ENCODE measurements around the gene COG1.

The COG1 gene

DNA sequence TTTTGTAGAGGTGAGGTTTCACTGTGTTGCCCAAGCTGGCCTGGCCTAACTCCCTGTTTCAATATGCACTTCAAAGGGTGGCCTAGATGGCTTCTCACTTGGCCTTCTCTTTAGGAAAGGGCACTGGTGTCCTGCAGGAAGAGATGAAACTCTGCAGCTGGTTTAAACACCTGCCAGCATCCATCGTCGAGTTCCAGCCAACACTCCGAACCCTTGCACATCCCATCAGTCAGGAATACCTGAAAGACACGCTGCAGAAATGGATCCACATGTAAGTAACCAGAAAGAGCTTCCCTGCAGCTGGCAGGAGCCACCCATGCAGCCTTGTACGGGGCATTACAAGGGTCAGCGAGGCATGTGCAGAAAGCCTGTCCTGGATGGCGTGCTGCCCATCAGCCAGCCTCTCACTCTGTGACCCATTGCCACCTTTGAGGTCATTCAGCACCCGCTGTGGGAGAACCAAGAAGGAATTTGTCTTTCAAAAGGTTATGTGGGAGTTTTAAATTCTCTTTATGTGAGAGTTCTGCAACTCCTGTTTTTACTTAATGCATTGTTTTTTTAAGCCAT is 7.0 kb downstream of the COG1 start:
- no peak for DNase-seq

DNA sequence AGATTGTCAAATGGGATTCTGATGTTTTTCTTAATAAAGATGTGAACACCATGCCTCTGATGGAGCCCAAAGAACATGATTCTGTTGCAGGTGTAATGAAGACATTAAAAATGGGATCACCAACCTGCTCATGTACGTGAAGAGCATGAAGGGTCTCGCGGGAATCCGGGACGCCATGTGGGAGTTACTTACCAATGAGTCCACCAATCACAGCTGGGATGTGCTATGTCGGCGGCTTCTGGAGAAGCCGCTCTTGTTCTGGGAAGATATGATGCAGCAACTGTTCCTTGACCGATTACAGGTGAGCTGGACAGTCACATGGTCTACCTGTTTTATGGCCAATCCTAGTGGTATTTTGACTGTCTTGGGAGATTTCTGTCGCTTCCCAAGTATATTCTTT is 7.6 kb downstream of the COG1 start:
- no peak for DNase-seq

DNA sequence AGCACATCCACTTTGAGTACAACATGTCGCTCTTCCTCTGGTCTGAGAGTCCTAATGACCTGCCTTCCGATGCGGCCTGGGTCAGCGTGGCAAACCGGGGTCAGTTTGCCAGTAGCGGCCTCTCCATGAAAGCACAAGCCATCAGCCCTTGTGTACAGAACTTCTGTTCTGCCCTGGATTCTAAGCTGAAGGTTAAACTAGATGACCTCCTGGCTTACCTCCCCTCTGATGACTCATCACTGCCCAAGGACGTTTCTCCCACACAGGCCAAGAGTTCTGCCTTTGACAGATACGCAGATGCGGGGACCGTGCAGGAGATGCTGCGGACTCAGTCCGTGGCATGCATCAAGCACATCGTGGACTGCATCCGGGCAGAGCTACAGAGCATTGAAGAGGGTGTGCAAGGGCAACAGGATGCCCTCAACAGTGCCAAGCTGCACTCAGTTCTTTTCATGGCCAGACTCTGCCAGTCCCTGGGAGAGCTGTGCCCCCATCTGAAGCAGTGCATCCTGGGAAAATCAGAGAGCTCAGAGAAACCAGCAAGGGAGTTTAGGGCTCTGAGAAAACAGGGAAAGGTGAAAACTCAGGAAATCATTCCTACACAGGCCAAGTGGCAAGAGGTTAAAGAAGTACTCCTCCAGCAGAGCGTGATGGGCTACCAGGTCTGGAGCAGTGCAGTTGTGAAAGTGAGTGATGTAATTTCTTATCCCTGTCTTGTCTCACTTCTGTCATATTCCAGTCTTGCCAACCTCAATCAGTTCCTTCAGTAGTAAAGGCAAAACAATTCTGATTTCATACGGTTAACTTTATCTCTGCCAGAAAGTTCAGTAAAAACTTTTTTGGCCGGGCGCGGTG is 8.6 kb downstream of the COG1 start:
- no peak for DNase-seq

DNA sequence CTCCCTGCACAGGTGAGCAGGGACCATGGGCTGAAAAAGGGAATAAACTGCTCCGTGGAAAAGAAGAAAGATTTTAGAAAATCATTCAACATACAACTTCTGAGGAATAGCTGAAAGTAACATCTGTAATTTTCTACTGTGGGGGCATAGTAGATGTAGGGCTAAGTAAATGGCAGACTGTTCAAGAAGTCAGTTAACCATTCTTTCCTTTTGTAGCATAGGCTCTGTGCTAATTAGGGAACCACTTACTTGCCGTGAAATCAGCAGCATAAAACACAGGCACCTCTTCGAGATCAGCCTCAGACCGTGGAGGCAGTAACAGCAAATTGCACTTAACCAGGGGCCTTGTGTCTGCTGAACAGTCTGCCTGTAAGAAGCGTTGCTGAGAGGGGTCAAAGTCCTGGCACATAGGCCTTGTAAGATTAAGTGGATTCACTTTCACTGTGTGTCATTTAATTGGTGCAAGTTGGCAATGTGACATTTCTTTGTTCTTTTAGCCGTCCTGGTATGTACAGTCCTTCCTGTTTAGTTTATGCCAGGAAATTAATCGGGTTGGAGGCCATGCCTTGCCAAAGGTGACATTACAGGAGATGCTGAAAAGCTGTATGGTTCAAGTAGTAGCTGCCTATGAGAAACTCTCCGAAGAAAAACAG is 10.4 kb downstream of the COG1 start:
- DNase-seq = no peak

DNA sequence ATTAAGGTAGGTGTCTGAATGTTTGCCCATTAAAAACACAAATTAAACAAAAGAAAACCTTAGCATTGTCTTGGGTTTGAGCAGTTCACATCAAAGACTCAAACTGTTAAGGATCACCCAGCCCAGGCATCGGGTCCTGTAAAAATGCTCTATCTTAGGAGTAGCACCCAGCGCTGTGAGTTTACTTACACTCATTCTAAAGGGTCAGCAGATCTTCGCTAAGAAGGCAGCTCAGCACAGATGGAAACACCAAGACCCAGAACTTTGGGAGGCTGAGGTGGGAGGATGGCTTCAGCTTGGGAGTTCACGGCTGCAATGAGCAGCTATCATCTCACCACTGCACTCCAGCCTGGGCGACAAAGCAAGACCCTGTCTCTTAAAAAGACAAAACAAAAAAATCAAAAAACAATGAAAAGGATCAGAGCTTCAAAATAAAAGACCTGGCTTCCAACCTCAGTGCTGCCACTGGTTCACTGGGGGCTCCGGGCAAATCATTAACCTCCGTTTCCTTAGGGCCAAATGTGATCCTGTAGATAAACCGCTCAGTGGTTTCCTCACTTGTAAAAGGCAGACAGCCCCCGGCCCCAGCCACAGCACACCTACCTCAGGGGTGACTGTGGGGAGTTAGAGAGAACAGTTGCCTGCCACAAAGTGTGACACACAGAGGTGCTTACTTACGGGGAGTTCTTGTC is 11.1 kb downstream of the COG1 start:
- DNase-seq = no peak

DNA sequence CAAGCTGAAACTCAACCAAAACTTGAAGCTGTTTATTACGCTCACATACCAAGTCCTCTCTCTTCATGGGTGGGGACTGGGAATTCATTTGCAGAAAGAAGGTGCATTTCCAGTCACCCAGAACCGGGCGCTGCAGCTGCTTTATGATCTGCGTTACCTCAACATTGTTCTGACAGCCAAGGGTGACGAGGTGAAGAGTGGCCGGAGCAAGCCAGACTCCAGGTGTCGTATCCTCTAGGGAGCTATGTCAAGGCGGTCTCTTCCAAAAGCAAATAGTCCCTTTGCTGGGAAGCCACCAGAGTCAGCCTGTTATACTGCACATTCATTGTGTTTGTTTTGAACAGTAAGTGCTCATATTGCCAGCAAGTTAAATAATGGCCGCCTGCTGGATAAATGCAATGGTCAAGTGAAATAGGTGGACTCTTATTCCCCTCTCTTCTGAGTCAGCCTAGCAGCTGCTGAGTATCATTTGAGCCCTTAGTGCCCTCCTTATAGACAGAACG is 12.7 kb downstream of the COG1 start:
- DNase-seq = no peak

DNA sequence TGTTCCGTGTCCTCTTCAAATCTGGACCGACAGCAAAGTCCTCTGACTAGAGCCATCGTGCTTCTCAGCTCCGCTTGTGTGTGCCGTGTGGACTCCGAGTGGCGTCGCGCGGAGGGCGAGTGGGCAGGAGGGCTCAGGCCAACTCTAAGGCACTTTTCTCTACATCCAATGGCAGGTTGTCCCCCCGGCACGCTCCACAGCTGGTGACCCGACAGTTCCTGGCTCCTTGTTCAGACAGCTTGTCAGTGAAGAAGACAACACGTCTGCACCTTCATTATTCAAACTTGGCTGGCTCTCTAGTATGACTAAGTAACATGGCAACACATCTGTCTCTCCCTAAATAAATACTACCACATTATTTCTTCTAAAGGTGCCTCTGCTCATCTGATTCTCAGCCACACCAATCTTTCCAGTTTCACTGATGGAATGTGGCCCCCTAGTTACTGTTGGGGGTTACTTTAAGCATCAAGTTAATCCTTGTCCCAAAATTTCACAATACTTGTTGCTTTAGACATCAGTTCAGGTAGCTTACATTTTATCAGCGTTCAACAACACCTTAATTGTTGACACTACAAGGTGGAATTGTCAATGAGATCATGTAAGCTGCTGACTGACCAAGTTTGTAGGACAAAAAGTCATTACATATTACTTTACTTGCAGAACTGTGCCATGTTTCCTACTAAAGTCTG is 15.4 kb downstream of the COG1 start:
- DNase-seq = no peak

DNA sequence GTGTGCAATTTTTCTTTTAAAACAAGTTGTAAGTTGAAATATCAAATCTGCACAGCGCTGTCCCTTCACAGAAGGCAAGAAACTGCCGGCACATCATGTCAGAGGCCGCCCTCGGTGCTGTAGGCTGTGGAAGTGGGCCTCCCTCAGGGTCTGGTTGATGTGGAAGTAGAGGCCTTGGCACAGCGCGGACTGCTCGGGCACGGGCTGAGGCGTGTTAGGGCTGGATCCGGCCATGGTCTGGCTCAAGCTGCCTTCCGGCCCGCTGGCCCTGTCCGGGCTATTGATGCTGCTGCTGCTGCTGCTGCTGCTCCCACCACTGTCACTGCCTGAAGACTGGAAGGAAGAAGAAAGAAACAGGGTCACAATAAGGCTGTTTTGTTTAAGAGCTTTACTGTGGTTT is 16.6 kb downstream of the COG1 start:
- DNase-seq = no peak

DNA sequence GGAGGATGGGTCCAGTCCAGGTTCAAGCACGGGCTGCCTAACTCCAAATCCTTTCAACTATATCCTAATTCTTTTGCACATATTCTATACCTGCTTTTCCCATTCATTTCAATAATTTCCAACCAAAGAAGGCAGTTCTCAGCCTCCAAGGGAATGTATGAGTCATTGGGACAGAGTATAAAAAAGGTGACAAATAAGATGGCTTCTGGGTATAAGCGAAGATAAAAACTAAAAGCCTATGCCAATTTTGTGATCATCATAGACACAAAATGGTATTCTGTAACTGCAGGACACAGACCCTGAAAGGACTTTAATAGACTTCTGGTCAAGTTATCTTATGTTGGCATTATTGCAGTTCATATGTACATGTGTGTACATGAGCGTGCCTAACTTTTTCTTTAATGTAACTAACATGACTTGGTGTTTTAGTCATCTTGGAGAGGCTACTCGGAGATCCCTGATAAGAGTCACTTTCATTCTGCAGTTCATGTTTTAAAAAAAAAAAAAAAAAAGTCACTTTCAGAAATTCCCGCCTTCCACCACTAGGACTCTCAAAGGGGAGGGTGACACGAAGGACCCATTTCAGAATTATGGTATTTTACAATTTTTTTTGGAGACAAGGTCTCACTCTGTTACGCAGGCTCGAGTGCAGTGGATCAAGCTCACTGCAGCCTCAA is 17.3 kb downstream of the COG1 start:
- DNase-seq = no peak

DNA sequence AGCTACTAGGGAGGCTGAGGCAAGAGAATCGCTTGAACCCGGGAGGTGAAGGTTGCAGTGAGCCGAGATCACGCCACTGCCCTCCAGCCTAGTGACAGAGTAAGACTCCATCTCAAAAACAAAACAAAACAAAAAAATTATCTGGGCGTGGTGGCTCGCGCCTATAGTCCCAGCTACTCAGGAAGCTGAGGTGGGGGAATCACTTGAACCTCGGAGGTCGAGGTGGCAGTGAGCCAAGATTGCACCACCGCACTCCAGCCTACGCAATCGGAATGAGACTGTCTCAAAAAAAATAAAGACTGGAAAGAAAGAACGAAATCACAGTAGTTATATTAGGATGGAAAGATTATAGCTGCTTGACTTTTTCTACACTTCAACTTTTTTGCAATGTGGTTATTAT is 18.9 kb downstream of the COG1 start:
- DNase-seq = peak; percentile 30

DNA sequence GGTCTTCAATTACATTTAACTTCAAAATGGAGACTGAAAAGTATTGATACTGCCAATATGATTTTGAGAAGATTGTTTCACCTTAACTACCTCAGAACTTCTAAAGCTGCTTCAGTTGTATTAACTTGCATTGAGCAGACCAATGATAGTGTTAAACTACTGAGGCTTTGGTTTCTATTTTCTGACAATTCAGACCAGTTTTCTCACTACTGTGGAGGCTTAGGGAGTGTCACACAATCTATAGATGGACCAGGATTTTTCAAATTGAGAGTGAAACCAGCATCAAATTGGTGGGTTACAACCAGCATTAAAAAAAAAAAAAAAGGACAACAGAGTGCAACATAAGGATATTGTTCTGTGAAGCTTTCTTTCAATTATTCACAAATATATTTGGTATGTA is 21.2 kb downstream of the COG1 start:
- DNase-seq = no peak

DNA sequence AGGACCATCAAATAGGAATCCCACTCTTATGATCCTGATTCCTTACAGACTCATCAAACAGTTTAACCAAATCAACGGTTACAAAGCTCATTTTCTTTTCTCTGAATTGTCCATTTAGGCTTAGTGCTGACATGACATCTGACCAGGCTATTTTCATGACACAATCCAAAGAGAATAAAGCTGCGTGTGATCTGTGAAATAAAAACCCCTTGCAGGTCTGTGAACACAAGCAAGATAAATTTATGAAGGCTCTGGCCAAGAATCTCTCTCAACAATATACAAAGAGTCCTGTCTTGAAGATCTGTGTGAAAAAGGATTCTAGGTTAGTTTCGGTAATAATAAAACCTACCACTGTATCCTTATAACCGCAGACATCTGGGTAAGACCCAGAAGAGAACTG is 22.0 kb downstream of the COG1 start:
- no peak for DNase-seq

DNA sequence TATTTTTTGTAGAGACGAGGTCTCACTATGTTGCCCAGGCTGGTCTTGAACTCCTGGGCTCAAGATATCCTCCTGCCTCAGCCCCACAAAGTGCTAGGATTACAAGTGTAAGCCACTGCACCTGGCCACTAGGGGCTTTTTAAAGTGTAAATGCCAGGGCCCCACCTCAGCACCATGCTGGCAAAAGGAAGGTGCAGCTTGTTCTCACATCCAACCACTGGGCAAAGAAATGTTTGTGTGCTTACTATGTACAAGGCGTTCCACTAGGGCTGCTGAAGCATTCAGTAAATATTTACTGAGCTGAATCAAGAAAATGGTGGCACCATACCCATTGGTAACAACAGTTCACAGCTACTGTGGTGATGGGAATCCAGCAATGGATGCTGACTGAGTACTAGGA is 22.6 kb downstream of the COG1 start:
- no peak for DNase-seq

DNA sequence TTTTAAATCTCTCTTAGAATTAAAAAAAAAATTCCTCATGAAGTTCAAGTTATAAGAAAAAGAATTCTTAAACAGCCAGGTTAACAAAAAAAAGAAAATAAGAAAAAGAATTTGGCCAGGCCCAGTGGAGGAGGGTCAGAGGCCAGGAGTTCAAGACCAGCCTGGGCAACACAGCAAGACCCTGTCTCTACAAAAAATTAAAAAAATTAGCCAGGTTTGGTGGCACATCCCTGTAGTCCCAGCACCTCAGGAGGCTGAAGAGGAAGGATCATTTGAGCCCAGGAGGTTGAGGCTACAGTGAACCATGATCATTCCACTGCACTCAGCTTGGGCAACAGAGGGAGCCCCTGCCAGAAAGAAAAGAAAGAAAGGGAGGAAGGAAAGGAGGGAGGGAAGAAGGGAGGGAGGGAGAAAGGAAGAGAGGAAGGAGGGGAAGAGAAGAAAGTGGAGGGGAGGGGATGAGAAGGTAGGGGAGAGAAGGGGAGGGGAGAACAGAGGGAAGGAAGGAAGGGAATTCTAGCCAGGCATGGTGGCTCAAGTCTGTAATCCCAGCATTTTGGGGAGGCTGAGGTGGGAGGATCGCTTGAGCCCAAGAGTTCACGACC is 30.9 kb downstream of the COG1 start:
- no peak for DNase-seq

DNA sequence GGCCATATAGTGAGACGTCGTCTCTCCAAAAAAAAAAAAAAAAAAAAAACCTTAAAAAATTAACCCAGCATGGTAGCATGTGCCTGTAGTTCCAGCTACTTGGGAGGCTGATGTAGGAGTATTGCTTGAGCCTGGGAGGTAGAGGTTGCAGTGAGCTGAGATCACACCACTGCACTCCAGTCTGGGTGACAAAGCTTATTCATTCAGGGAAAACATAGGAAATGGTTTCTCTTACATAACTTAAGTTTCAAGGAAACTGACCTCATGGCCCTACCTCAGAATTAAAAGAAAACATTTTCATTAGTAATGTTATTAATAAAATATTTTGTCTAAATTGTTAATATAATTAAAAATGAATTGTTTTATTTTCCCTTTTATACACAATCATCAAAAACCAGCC is 31.4 kb downstream of the COG1 start:
- no peak for DNase-seq

DNA sequence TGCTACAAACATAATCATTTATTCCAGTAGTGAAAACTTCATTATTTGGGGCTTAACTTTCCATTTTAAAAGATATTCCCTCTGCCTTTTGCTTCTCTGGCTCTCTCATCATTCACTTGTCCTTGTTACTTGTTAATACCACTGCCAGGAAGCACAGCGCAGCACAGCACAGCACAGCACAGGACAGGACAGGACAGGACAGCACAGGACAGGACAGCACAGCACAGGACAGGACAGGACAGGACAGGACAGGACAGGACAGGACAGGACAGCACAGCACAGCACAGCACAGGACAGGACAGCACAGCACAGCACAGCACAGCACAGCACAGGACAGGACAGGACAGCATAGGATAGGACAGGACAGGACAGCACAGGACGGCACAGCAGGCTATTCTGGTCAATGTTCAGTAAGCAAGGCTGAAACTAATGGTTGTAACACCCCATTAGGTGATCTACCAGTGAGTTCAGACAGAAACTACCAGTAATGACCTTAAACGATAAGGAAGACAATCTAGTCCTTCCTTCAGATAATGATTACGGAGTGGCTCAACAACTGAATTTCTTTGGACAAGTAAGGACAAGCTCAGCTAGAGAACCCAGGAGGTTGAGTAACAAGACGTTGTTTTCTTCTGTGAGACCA is 31.9 kb downstream of the COG1 start:
- DNase-seq = no peak

DNA sequence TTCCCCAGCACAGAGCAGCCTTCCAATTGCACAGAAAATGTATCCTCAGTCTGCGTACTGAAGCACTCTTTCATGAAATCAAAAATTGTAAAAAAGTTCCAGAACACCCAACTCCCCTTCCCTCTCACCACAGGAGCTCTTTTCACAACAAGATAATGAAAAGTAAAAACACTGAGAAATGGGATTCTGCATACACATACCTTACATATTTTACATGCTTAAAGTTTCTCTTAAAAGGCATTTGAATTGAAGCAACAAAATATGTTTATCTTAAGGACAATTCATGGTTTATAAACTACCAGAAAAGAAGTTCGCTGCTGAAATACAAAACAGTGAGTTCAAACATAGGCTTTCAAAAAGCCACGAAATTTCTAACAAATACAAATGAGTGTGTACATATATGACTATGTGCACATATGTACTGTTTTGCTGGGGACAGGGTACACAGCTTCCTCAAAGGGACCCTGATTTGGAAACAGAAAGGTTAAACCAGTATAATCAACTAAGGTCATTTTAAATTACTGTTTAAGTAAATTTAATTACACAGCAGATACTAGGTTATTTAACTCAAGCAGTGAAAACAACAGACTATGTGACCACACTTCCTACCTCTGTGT is 33.8 kb downstream of the COG1 start:
- no peak for DNase-seq

DNA sequence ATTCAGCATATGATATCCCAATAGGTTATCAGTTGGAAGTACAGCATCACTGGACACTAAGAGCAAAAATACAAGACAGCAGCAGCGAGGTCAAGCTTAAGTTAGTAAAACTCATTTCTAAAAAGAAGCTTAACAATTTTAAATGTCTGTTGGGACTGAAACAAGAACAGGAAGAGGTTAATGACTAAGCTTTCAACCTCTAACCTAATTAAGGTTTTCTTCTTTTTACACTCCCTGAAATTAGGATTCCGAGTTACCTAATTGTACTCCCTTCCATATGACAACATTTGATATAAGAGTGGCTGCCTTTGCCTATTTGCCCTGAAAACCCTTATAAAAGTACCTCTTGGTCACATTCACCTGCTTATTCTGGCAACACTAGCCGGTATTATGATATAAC is 34.5 kb downstream of the COG1 start:
- DNase-seq = no peak

DNA sequence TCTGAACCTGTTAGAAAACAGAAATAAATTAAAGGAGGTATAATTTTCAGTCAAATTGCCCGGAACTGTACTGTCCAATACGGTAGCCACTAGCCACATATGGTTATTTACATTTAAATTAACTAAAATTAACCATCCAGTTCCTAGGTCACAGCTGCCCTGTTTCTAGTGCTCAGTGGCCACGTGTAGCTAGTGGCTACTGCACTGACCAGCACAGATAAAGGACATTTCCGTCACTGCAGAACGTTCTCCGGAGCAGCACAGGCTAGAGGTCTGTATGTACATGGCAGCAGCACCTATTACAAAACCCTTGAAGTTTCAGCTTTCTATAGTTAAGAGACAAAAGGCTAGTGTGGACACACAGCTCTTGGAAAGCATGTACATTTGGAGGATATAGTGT is 35.1 kb downstream of the COG1 start:
- DNase-seq = no peak

DNA sequence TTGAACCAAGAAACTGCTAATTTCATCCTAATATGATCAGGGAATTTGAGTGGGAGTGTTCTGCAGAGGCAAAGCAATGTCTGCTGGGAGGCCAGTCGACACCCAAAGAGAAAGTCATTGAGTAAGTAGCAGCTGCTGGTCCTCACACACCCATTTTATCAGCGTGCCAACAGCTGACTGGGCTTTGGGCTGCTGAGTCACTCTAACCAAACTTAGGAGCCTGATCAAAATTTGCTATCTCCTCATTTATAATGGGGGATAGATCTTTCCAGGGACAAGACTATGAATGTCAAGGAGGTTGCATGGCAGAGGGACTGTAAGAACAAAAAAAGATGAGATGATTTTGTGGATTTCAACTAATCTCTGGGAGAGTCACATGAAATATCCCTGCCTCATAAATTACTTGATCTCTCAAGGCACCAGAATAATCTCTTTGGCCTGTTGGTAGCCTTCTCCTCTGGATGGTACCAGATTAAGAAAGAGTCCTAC is 35.9 kb downstream of the COG1 start:
- peak; percentile 26 for DNase-seq

DNA sequence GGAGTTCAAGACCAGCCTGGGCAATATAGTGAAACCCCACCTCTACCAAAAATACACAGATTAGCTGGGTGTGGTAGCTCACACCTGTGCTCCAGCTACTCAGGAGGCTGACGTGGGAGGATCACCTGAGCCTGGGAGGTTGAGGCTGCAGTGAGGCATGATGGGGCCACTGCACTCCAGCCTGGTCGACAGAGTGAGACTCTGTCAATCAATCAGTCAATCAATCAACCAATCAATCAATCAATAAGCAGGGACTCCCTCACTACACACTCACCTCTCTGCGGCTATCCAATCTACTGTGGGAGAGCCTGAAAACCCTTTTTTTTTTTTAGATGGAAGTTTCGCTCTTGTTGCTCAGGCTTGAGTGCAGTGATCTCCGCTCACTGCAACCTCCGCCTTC is 37.2 kb downstream of the COG1 start:
- DNase-seq = no peak
